ENCODE results near the gene KLF12.

Gene KLF12

GRCh38 chr13:74092711-74093110 lies 41.5 kb downstream of the KLF12 start:
- DNase-seq (no peak), ATAC-seq (ENCODE audit: insufficient read depth, low read depth) (peak; percentile 36; the same call in 1 of the 3 replicates)
- H2AFZ ChIP-seq (ENCODE audit: low read depth, low read length), result no peak overlapping the region
- TF ChIP-seq EZH2 (IDR thresholded peaks at IDR 0.05; ENCODE audit: borderline replicate concordance, low read depth, low read length, severe bottlenecking), result no peak
- no peak for TF ChIP-seq CTCF (IDR thresholded peaks at IDR 0.05; ENCODE audit: borderline replicate concordance, extremely low read depth, low read length, poor library complexity, severe bottlenecking)
- peaks cover 100% of the 10 kb centered on the region for H3K79me2 ChIP-seq (ENCODE audit: insufficient read depth, low read length)
- no peak overlapping the region for H3K4me2 ChIP-seq (ENCODE audit: insufficient read depth, low read length)
- no peaks in the 10 kb centered on the region for H3K36me3 ChIP-seq (ENCODE audit: insufficient read depth, low read length)
- H3K4me3 ChIP-seq (ENCODE audit: low read depth in 1 of 2, low read length in 2 of 2), result no peak overlapping the region
- no peaks in the 10 kb centered on the region for H3K27me3 ChIP-seq (ENCODE audit: insufficient read depth, low read length, poor library complexity)
- no peaks in the 10 kb centered on the region; the same call in 1 of the 2 replicates for H4K20me1 ChIP-seq (ENCODE audit: insufficient read depth, low read length)
- peaks cover 38% of the 10 kb centered on the region for H3K4me1 ChIP-seq (ENCODE audit: insufficient read depth, low read length)
- no peaks in the 10 kb centered on the region for H3K9me3 ChIP-seq (ENCODE audit: insufficient read depth, low read length, severe bottlenecking)
- H3K9ac ChIP-seq (ENCODE audit: low read depth, low read length), result no peak overlapping the region
- peak overlapping the region; percentile 0 for H3K27ac ChIP-seq (ENCODE audit: low read length)

DNA sequence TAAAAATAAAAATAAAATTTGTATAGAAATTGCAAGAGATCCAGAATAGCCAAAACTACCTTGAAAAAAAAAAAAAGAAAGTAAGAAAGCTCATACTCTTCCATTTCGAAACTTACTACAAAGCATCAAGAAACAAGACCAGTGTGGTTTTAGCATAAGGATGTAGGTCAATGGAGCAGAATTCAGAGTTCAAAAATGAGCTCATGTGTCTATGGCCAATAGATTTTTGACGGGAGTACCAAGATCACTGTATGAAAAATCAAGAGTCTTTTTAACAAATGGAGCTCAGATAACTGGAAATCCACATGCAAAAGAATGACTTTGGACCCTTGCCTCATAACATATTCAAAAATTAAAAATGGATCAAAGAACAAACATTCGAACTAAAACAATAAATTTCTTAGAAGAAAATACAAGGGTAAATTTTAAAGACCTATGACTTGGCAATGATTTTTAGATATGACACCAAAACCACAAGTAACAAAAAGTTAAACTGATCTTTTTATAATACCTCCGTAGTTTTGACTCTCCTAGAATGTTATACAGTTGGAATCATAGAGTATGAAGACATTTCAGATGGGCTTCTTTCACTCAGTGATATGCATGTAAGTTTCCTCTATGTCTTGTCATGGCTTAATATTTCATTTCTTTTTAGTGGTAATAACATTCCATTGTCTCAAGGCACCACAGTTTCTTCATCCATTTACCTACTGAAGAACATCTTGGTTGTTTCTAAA lies 43.2 kb downstream of the KLF12 start:
- DNase-seq (no peak), ATAC-seq (ENCODE audit: insufficient read depth, low read depth) (peak; percentile 79)
- Histone ChIP-seq H3K4me3 (ENCODE audit: low read depth in 1 of 2, low read length in 2 of 2) (no peak overlapping the region), H3K36me3 (ENCODE audit: insufficient read depth, low read length) (peaks cover 3% of the 10 kb centered on the region; the same call in 1 of the 2 replicates), H3K27ac (ENCODE audit: low read length) (peak overlapping the region; percentile 41; the same call in 1 of the 2 replicates), H3K9ac (ENCODE audit: low read depth, low read length) (no peak overlapping the region), H3K79me2 (ENCODE audit: insufficient read depth, low read length) (peaks cover 97% of the 10 kb centered on the region), H3K4me2 (ENCODE audit: insufficient read depth, low read length) (peak overlapping the region; percentile 15; the same call in 1 of the 2 replicates), H3K9me3 (ENCODE audit: insufficient read depth, low read length, severe bottlenecking) (no peaks in the 10 kb centered on the region), H2AFZ (ENCODE audit: low read depth, low read length) (no peak overlapping the region), H3K4me1 (ENCODE audit: insufficient read depth, low read length) (peaks cover 39% of the 10 kb centered on the region), H4K20me1 (ENCODE audit: insufficient read depth, low read length) (peaks cover 4% of the 10 kb centered on the region; the same call in 1 of the 2 replicates), H3K27me3 (ENCODE audit: insufficient read depth, low read length, poor library complexity) (no peaks in the 10 kb centered on the region)
- no peak for TF ChIP-seq EZH2 (IDR thresholded peaks at IDR 0.05; ENCODE audit: borderline replicate concordance, low read depth, low read length, severe bottlenecking)
- no peak for TF ChIP-seq CTCF (IDR thresholded peaks at IDR 0.05; ENCODE audit: borderline replicate concordance, extremely low read depth, low read length, poor library complexity, severe bottlenecking)

DNA sequence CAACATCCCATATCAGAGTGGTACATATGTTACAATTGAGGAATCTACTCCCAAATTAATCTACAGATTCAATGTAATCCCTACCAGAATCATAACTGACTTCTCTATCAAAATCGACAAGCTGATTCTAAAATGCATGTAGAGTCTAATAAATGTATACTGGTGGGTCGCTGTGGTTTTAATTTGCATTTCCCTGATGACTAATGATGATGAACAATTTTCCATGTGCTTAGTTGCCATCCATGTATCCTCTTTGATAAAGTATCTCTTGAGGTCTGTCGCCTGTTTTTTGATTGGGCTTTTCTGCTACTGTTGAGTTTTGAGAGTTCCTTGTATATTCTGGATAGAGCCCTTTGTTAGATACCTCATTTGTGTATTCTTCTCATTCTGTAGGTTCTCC lies 43.8 kb downstream of the KLF12 start:
- Histone ChIP-seq H3K36me3 (ENCODE audit: insufficient read depth, low read length) (peaks cover 3% of the 10 kb centered on the region; the same call in 1 of the 2 replicates), H3K4me2 (ENCODE audit: insufficient read depth, low read length) (no peak overlapping the region), H3K79me2 (ENCODE audit: insufficient read depth, low read length) (peaks cover 95% of the 10 kb centered on the region), H4K20me1 (ENCODE audit: insufficient read depth, low read length) (peaks cover 4% of the 10 kb centered on the region; the same call in 1 of the 2 replicates), H3K27ac (ENCODE audit: low read length) (no peak overlapping the region), H3K27me3 (ENCODE audit: insufficient read depth, low read length, poor library complexity) (no peaks in the 10 kb centered on the region), H3K9ac (ENCODE audit: low read depth, low read length) (no peak overlapping the region), H3K4me3 (ENCODE audit: low read depth in 1 of 2, low read length in 2 of 2) (no peak overlapping the region), H3K4me1 (ENCODE audit: insufficient read depth, low read length) (peaks cover 41% of the 10 kb centered on the region), H2AFZ (ENCODE audit: low read depth, low read length) (no peak overlapping the region), H3K9me3 (ENCODE audit: insufficient read depth, low read length, severe bottlenecking) (no peaks in the 10 kb centered on the region)
- DNase-seq, result no peak
- ATAC-seq (ENCODE audit: insufficient read depth, low read depth), result no peak
- TF ChIP-seq EZH2 (IDR thresholded peaks at IDR 0.05; ENCODE audit: borderline replicate concordance, low read depth, low read length, severe bottlenecking), result no peak
- no peak for TF ChIP-seq CTCF (IDR thresholded peaks at IDR 0.05; ENCODE audit: borderline replicate concordance, extremely low read depth, low read length, poor library complexity, severe bottlenecking)
